ENCODE measurements around the gene IQCM. TPM values are rescaled to one million over a fixed set of nuclear protein-coding genes. Genes with fewer than 3 reads are reported as not detected.

The IQCM gene
- total RNA-seq, 4 donors from 2014 or later = not detected

- DNase-seq (ENCODE audit: low spot score in 2 of 2) = no peak
- no peak for TF ChIP-seq CTCF (IDR thresholded peaks at IDR 0.05)
- TF ChIP-seq POLR2A (IDR thresholded peaks at IDR 0.05) = no peak
- H3K4me3 ChIP-seq (ENCODE audit: low read depth, poor library complexity, severe bottlenecking) = no peak overlapping the region
- intact Hi-C loops (cut with DNase I; ENCODE audit: low total_unique reads) = no loop called here
Measured at GRCh38 chr4:149552601-149553000, 263.0 kb downstream of the IQCM start.

GRCh38 chr4:149549911-149550310 is 265.7 kb downstream of the IQCM start:
- H3K4me3 ChIP-seq (ENCODE audit: low read depth, poor library complexity, severe bottlenecking) = no peak overlapping the region
- TF ChIP-seq POLR2A (IDR thresholded peaks at IDR 0.05) (no peak), CTCF (IDR thresholded peaks at IDR 0.05) (no peak)
- no peak for DNase-seq (ENCODE audit: low spot score in 2 of 2)
- intact Hi-C loops (cut with DNase I; ENCODE audit: low total_unique reads) = no loop called here

DNA sequence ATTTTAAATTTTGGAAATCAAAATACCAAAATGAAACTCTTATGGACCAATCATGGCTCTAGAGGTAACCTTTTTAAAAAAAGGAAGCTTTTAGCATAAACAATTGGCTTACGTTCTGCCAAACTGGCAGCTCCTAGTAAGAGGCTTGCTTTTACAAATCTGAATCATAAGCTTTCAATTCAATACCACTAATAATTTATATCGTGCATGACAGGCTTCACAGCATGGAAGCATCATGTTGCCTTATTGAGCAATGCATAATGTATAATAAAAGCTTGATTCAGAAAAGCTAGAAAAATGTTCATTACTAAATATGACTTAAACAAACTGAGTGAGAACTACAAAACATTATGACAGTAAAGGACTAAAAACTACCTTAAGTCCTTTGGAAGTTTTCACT is 280.9 kb downstream of the IQCM start:
- WGBS, 2 donors = 43 to 48% methylated on average over 2 of the region's 2 CpGs
- no peak overlapping the region for H3K4me3 ChIP-seq (ENCODE audit: low read depth, poor library complexity, severe bottlenecking)

GRCh38 chr4:149531861-149532260 is 283.8 kb downstream of the IQCM start:
- no peak overlapping the region for H3K4me3 ChIP-seq (ENCODE audit: low read depth, poor library complexity, severe bottlenecking)
- WGBS, 2 donors = 43 to 56% methylated on average over 3 of the region's 3 CpGs
- DNase-seq (ENCODE audit: low spot score in 2 of 2) = peak in 1 of 2 donors; percentile 58
- TF ChIP-seq POLR2A (IDR thresholded peaks at IDR 0.05) = no peak
- no peak for TF ChIP-seq CTCF (IDR thresholded peaks at IDR 0.05)
- intact Hi-C loops (cut with DNase I; ENCODE audit: low total_unique reads) = no loop called here

More for the DNA sequence above, 280.9 kb downstream of the IQCM start:
- intact Hi-C loops (cut with DNase I; ENCODE audit: low total_unique reads) = no loop called here
- DNase-seq (ENCODE audit: low spot score in 2 of 2) = no peak
- TF ChIP-seq CTCF (IDR thresholded peaks at IDR 0.05) (no peak), POLR2A (IDR thresholded peaks at IDR 0.05) (no peak)

GRCh38 chr4:149523039-149523438 is 292.6 kb downstream of the IQCM start:
- intact Hi-C loops (cut with DNase I; ENCODE audit: low total_unique reads) = no loop called here
- WGBS, 2 donors = 85 to 92% methylated on average over 2 of the region's 2 CpGs
- no peak for TF ChIP-seq POLR2A (IDR thresholded peaks at IDR 0.05)
- no peak for DNase-seq (ENCODE audit: low spot score in 2 of 2)
- H3K4me3 ChIP-seq (ENCODE audit: low read depth, poor library complexity, severe bottlenecking) = no peak overlapping the region

GRCh38 chr4:149521611-149522425 is 293.8 kb downstream of the IQCM start:
- no peak overlapping the region for H3K4me3 ChIP-seq (ENCODE audit: low read depth, poor library complexity, severe bottlenecking)
- no peak for DNase-seq (ENCODE audit: low spot score in 2 of 2)
- 36 to 53% methylated on average over 3 of the region's 3 CpGs for WGBS, 2 donors
- TF ChIP-seq CTCF (IDR thresholded peaks at IDR 0.05) (no peak), POLR2A (IDR thresholded peaks at IDR 0.05) (no peak)
- intact Hi-C loops (cut with DNase I; ENCODE audit: low total_unique reads) = no loop called here

Measured in lower leg skin (tissue), 4 donors.